GM12892 (cell line): ENCODE measurements around the gene SCML1.

Experiments
- DNase-seq: peaks from one replicate; pipeline ENCODE4 v3.0.0; 2011; ENCODE audit not compliant: insufficient read length
- FAIRE-seq: peaks from 2 replicates; lab custom pipeline; 2011; peaks lifted over from hg19 to GRCh38; lab: Jason Lieb, UNC
- POLR2A ChIP-seq: IDR thresholded peaks from 2 replicates; pipeline ENCODE4 v1.6.1; 2011; ENCODE audit warnings: low read depth, low read length, control low read depth
- POLR2AphosphoS5 ChIP-seq: IDR thresholded peaks from 2 replicates; pipeline ENCODE4 v1.6.1; 2011; ENCODE audit warnings: low read depth, low read length, control low read depth
- TAF1 ChIP-seq: IDR thresholded peaks from 2 replicates; pipeline ENCODE4 v1.6.1; 2011; ENCODE audit warnings: low read depth, mild to moderate bottlenecking, control low read depth, low read length, borderline replicate concordance

The SCML1 gene

DNA sequence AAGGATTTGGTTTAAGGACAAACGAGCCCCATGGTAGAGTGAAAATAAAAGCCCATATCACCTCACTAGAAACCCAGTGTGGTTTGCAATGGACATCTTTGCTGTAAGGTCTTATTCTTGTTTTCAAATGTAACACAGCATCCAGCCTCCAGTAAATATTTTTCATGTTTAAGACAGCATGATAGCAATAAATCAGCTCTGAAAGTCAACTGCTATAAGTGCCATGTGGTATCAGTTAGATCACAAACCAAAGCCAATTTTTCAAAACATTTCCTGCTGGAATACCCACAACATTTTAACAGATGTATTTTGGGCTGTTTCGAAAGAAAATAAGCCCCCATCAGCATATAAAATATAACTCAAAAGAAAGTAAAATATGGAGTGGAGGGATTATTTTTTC lies 24.0 kb upstream of the SCML1 start:
- FAIRE-seq (no peak), DNase-seq (no peak)
- TF ChIP-seq POLR2AphosphoS5 (no peak), POLR2A (no peak), TAF1 (no peak)

- DNase-seq = no peak
- TF ChIP-seq POLR2A (no peak), TAF1 (no peak), POLR2AphosphoS5 (no peak)
- FAIRE-seq = no peak
Observed at GRCh38 chrX:17718649-17719165, 18.6 kb upstream of the SCML1 start.

DNA sequence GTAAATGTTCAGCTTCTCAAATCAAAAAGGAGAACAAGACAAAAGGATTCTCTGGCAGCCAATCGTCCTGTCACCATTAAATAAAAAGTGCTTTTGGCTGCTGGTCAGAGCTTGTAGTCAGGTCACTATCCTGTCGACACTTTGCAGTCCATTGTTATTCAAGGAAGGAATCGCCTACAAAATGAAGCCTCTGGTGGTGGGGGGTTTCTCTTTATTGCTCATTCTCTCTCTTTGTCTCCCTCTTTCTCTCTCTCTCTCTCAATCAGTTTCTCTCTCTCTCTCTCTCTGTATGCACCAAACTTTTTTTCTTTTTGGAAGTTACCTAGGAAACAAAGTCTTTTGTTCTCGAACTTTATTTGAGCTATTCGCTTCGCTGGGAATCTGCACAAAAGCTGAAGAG lies 17.6 kb upstream of the SCML1 start:
- TF ChIP-seq POLR2A (no peak), TAF1 (no peak), POLR2AphosphoS5 (no peak)
- FAIRE-seq = no peak
- DNase-seq = no peak

GRCh38 chrX:17721715-17722114 lies 15.6 kb upstream of the SCML1 start:
- FAIRE-seq (no peak), DNase-seq (no peak)
- TF ChIP-seq POLR2AphosphoS5 (no peak), TAF1 (no peak), POLR2A (no peak)

GRCh38 chrX:17725181-17725580 lies 12.1 kb upstream of the SCML1 start:
- FAIRE-seq = no peak
- TF ChIP-seq POLR2AphosphoS5 (no peak), TAF1 (no peak), POLR2A (no peak)
- no peak for DNase-seq

DNA sequence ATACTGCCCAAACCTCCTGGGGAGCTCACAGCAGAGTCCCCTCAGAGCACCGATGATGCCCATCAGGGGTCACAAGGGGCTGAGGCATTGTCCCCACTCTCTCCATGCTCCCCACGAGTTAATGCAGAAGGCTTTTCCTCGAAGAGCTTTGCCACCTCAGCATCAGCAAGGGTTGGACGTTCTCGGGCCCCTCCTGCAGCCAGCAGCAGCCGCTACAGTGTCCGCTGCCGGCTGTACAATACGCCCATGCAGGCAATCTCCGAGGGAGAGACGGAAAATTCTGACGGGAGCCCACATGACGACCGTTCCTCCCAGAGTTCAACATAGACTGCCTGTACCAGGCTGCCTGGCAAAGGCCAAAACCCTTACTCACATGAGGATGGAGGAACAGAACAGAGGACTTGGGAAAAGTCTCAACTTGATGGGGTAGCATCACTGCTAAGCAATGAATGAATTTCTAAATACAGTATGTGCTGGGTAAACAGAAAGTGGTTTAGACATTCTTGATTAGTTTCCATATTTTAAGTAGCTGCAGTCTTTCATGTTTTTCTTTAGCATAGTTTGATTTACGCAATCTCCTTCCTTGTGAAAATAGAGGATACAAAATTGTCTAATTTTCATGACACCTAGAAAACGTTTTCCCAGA lies 5.0 kb upstream of the SCML1 start:
- TF ChIP-seq POLR2A (no peak), POLR2AphosphoS5 (no peak), TAF1 (no peak)
- no peak for DNase-seq
- no peak for FAIRE-seq

- DNase-seq = no peak
- no peak for FAIRE-seq
- no peak for TF ChIP-seq POLR2A
- no peak for TF ChIP-seq TAF1
- no peak for TF ChIP-seq POLR2AphosphoS5
Observed at GRCh38 chrX:17735406-17735805, 1.9 kb upstream of the SCML1 start.

GRCh38 chrX:17736478-17736855 lies 826 bp upstream of the SCML1 start:
- no peak for FAIRE-seq
- no peak for TF ChIP-seq POLR2A
- no peak for TF ChIP-seq TAF1
- TF ChIP-seq POLR2AphosphoS5 = no peak
- DNase-seq = no peak

GRCh38 chrX:17737710-17737985 lies 355 bp downstream of the SCML1 start:
- TF ChIP-seq TAF1 = no peak
- no peak for TF ChIP-seq POLR2A
- no peak for TF ChIP-seq POLR2AphosphoS5
- DNase-seq (no peak), FAIRE-seq (no peak)

- DNase-seq (no peak), FAIRE-seq (no peak)
Observed at GRCh38 chrX:17737986-17738713, 857 bp downstream of the SCML1 start.

GRCh38 chrX:17738737-17739535 lies 1.6 kb downstream of the SCML1 start:
- no peak for TF ChIP-seq POLR2AphosphoS5
- no peak for TF ChIP-seq TAF1
- no peak for TF ChIP-seq POLR2A
- FAIRE-seq (no peak), DNase-seq (no peak)

More at GRCh38 chrX:17737986-17738713, 857 bp downstream of the SCML1 start:
- TF ChIP-seq POLR2A (no peak), TAF1 (no peak), POLR2AphosphoS5 (no peak)

- FAIRE-seq (no peak), DNase-seq (no peak)
- TF ChIP-seq POLR2AphosphoS5 (no peak), TAF1 (no peak), POLR2A (no peak)
Observed at GRCh38 chrX:17740137-17741122, 3.1 kb downstream of the SCML1 start.

DNA sequence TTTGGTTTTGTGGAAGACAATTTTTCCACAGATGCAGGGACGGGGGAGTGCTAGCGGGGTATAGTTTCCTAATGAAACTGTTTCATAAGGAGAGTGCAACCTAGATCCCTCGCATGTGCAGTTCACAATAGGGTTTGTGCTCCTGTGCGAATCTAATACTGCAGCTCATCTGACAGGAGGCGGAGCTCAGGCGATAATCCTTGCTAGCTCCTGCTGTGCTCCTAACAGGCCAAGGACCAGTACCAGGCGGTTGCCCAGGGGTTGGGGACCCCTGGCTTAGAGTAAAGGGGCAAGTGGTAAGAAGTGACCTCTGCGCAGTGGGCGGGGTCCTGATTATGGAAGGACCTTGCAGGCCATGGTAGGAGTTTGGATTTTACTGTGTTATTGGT lies 3.8 kb downstream of the SCML1 start:
- no peak for FAIRE-seq

More for the DNA sequence above, 3.8 kb downstream of the SCML1 start:
- TF ChIP-seq POLR2AphosphoS5 (no peak), POLR2A (no peak), TAF1 (no peak)
- DNase-seq = no peak
